GM19025 (cell line): ENCODE results near the gene TPCN2.

Experiments used
- ATAC-seq: cut with Tn5 transposase; IDR thresholded peaks from one replicate; pipeline ENCODE4 v1.9.1; 2021; ENCODE audit warnings: mild to moderate bottlenecking, low read depth, moderate library complexity; ENCODE audit not compliant: unreplicated experiment

TPCN2 gene

DNA sequence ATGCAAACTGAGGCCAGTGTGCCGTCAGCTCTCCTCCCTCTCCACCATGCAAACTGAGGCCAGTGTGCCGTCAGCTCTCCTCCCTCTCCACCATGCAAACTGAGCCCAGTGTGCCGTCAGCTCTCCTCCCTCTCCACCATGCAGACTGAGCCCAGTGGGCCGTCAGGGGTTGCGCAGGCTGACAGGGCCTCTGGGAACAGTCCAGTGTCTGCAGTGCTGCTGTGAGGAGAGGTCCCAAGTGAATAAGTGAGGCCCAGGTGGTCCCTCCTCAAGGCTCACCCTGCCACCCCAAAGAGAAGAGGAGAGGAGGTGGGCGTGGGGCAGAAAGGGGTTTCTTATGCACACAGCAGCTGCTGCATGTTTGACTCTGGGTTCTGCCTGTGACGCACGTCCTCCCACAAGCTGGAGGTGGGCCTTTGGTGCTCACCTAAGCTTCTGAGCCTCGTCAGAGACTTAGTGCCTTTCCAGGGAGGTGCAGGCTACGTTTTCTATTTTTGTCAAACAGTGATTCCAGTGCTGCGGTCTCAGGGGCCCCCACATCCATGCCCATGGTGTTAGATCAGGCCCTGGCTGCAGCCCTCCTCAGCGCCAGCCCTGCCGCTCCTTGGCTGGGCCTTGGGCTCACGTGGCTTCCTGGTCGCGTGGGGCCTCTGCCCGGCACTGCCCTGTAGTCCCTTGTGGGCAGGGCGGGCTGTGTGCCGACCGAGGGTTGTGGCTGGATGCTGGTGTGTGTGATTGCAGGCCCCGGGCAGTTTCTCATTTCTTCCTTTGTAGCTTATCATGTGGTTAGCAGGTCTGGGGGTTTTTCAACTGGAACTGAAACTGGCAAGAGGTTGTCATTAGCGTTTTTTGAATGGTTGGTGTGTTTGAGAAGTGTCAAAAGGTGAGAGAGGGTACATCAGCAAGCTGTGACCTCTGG, 7.1 kb downstream of the TPCN2 start:
- peak; percentile 74 for ATAC-seq

GRCh38 chr11:69057236-69057635, 8.5 kb downstream of the TPCN2 start:
- no peak for ATAC-seq

GRCh38 chr11:69057801-69058200, 9.1 kb downstream of the TPCN2 start:
- ATAC-seq: no peak

- ATAC-seq: no peak
Measured at GRCh38 chr11:69058511-69059270, 10.0 kb downstream of the TPCN2 start.

DNA sequence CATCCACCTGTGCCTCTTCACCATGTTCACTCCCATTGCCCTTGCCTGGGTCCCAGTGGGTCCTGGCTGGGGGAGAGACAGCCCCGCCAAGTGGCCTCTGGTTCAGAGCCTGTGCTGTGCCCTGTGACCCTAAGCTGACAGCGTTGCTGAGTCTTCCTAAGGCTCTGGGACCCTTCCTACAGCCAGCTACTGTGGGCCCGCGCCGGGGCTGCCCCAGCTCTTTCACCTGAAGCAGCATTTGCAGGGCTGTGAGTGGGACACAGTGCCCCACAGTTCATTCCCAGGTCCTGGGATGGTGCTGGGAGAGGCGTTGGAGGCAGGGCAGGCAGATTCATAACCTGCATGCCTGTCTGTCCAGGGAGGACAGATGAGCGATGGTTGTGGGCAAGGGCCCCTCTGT, 10.7 kb downstream of the TPCN2 start:
- ATAC-seq: no peak

- ATAC-seq: no peak
Measured at GRCh38 chr11:69059985-69060384, 11.3 kb downstream of the TPCN2 start.

- ATAC-seq: no peak
Measured at GRCh38 chr11:69060806-69061712, 12.3 kb downstream of the TPCN2 start.

GRCh38 chr11:69061713-69062053, 13.0 kb downstream of the TPCN2 start:
- no peak for ATAC-seq

GRCh38 chr11:69062169-69062855, 13.6 kb downstream of the TPCN2 start:
- no peak for ATAC-seq

GRCh38 chr11:69062873-69063651, 14.3 kb downstream of the TPCN2 start:
- no peak for ATAC-seq

DNA sequence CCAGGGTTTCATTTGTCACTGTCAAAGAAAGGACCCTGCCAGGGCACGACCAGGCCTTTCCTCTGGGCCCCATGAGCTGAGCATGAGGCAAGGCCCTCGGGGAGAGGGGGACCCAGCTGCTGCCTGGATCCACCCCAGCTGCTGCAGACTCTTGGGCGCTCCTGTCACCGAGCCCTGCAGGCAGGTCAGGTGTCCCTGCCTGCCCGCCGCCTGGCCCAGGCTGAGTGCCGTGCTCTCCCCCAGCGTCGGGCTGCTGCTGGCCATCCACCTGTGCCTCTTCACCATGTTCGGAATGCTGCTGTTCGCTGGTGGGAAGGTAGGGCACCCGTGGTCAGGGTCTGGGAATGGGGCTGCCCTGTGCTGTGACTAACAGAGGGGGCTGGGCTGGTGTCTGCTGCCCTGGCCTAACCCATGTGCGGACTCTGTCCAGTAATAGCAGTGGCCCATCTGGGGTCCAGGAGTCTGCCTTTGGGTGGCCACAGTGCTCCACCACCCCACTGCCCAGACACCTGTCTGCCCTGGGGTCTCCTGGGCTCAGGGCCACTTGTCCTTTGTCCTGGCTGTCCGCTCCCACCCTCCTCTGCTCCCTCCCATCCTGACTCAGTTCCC, 15.0 kb downstream of the TPCN2 start:
- no peak for ATAC-seq

DNA sequence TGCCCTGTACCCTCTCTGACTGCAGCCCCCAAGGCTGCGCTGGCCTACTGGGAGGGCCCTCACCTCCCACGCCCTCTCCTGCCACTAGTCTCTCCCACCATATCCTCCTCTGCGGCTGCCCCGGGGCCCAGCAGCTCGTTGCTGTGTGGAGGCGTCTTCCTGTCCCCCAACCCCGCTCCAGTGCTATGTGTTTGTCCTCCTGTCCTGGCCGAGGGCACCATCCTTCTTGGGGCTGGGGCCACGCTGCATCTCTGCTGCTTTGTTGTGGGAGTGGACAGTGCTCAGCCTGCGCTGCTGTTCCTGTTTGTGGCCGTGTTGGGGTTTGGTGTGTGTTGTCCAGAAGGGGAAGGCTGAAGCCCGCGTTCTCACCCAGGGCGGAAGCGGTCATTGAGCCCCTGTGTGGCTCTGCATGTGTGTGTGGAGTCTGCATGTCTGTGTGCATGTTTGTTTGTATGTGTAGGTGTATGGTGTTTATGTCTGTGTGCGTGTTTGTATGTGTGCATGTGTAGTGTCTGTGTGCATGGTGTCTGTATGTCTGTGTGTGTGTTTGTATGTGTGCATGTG, 15.7 kb downstream of the TPCN2 start:
- no peak for ATAC-seq

- ATAC-seq: no peak
Measured at GRCh38 chr11:69065147-69065710, 16.5 kb downstream of the TPCN2 start.

DNA sequence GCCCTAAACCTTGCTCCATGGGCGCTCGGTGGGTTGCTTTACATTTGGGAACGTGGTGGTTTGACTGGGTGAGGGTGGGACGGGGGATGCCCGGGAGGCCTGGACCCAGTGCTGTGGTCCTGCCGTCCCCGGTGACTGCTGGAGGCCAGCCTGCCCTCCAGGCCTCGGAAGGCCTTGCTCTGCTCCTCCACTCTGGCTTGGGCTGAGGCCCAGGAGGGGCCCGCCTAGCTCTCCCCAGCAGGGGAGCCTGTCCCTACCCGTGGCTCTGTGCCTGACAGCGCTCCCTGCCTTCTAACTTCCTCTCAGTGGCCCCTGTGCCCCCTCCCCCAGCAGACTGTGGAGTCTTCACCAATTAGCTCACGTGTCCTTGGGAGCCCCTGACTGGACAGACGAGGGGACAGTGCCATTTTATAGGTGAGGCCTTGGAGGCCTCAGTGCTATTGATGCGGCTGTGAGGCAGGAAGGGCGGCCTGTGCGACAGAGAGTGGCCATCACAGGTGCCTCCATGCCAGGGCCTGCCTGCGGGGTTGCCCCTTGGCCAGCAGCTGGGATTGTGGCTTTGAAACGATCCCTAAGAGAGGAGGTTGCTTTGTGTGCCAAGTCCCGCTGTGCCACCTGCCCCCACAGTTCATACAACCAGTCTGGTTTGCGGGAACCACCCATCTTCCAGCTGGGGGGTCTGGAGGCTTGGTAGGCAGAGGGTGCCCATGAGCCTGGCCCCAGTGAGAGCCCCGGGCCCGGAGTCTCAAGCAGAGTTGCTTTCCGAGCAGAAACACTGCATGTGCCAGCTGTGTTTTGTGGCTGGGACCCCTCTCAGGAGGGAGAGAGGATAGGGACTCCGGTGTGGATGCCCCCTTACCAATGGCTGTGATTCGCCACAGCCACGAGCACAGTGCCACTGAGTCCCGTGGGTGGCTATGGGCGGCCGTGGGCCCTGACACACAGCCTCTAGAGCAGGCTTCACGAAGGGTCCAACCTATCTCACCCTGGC, 17.7 kb downstream of the TPCN2 start:
- no peak for ATAC-seq

DNA sequence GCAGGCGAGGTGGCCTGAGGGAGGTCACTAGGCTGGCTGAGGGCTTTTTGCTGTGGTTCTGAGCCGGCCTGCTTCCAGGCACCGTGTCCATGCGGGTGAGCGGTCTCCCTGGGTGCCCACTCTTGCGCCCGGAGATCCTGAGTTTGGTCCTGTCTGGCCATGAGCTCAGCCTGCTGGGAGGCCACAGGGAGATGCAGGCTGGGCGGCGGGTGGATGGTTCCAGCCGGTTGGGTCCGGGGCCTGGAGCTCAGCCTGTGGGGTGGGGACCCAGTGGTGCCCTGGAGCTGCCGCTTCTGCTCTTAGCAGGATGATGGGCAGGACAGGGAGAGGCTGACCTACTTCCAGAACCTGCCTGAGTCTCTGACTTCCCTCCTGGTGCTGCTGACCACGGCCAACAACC, 18.5 kb downstream of the TPCN2 start:
- ATAC-seq: no peak

- no peak for ATAC-seq
Measured at GRCh38 chr11:69071086-69071800, 22.5 kb downstream of the TPCN2 start.

DNA sequence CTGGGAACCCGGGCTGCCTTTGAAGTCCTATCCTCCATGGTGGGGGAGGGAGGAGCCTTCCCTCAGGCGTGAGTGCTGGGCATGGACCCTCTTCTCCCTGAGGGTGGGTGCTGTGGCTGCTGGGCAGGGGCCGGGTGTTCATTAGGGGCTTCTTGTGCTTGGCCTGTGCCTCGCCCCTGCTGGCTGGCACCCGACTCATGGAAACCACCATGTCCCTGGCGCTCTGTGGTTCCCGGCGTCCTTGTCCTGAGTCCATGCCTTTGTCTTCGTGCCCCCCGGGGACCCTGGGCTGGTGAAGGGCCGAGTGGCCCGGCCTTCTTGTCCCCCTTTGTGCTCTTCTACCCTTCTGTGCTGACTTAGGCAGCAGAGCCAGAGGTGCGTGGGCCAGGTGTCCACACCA, 23.2 kb downstream of the TPCN2 start:
- ATAC-seq: no peak
